MCF 10A (cell line): ENCODE results near the gene UQCR11. TPM values are rescaled to one million over a fixed set of nuclear protein-coding genes. Genes with fewer than 3 reads are reported as not detected.
"Not testable (repeated sequence)": the region's sequence is repeated elsewhere in the genome, so short reads cannot be mapped to it uniquely, and the experiment has no call there.

Source experiments
- BruUV-seq: library from RNA; stranded (reverse); fragments of 400-500 nt; replicated peaks from 2 replicates; lab custom pipeline; 2021; lab: Mats Ljungman, UMichigan
- CTCF ChIA-PET: fragments of 300-600 bp; sonication (Branson Sonifier 250); formaldehyde crosslinking; extraction: SDS; loops from one replicate; lab custom pipeline; 2021; ENCODE audit warnings: antibody characterized with exemption, inconsistent platforms; lab: Yijun Ruan, JAX
- POLR2A ChIA-PET: fragments of 300-600, 350-650 bp; sonication (Branson Sonifier 250); formaldehyde crosslinking; extraction: SDS; loops from one replicate; lab custom pipeline; 2020; ENCODE audit warnings: antibody characterized with exemption, inconsistent platforms; lab: Yijun Ruan, JAX
- DNase-seq: peaks from one replicate; pipeline ENCODE4 v3.0.0-alpha.2; 2018; ENCODE audit not compliant: unreplicated experiment
- H3K27ac Mint-ChIP-seq: one replicate; pipeline ENCODE4 v1.8.0; 2022; ENCODE audit warnings: mild to moderate bottlenecking, low read depth, mixed read lengths; ENCODE audit not compliant: unreplicated experiment
- H3K27me3 Mint-ChIP-seq: one replicate; pipeline ENCODE4 v1.8.0; 2022; ENCODE audit warnings: mixed read lengths; ENCODE audit not compliant: insufficient read depth, unreplicated experiment
- H3K36me3 Mint-ChIP-seq: one replicate; pipeline ENCODE4 v1.8.0; 2022; ENCODE audit warnings: mild to moderate bottlenecking, moderate library complexity, mixed read lengths; ENCODE audit not compliant: insufficient read depth, unreplicated experiment
- H3K4me1 Mint-ChIP-seq: one replicate; pipeline ENCODE4 v1.8.0; 2022; ENCODE audit warnings: mixed read lengths; ENCODE audit not compliant: insufficient read depth, unreplicated experiment
- H3K4me3 Mint-ChIP-seq: one replicate; pipeline ENCODE4 v1.8.0; 2022; ENCODE audit warnings: mild to moderate bottlenecking, moderate library complexity, mixed read lengths; ENCODE audit not compliant: unreplicated experiment
- H3K9me3 Mint-ChIP-seq: one replicate; pipeline ENCODE4 v1.8.0; 2022; ENCODE audit warnings: mixed read lengths; ENCODE audit not compliant: unreplicated experiment
- intact Hi-C: fragments of 100-400 bp; cut with micrococcal nuclease; formaldehyde crosslinking; loops from 2 replicates; pipeline ENCODE4 v1.14.1; 2022
- total RNA-seq: library from RNA; stranded (reverse); gene quantifications from 2 replicates; pipeline ENCODE4 v1.2.3, GENCODE V29; 2022
- TF ChIP-seq, protein P1 (sequence below): fragments of 200-600 bp; IDR thresholded peaks from one replicate; pipeline ENCODE4 v1.8.0; 2022; ENCODE audit warnings: antibody characterized with exemption, mild to moderate bottlenecking; ENCODE audit not compliant: unreplicated experiment

Gene UQCR11
- total RNA-seq, 1 experiment from 2014 or later: 256 TPM

DNA sequence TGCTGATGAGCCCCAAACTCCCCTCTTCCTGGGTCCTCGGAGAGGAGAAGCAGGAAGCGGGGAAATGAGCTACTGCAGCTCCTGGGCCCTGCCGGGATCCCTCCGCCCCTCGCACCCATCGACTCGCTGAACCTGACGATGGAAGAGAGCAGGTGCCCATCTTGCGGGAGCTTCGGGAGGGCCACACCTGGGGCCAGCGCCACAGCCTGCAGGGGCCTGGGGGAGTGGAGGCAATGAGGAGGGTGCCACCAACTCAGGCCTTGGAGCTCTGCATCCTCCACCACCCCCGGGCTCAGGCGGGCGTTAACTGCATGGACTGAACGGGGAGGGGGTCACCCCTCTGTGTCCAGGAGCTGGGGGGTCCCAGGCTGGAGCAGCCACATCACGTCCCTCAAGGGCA lies 38.8 kb upstream of the UQCR11 start:
- H3K27me3 Mint-ChIP-seq: no peaks in the 10 kb centered on the region
- intact Hi-C loops: no loop called here
- POLR2A ChIA-PET: interaction anchor here (0.6 to 1.2 kb wide), 2 partner anchors 9 to 628 kb away, joined by 3 read pairs; partner anchors contain the start of gene TCF3
- H3K4me3 Mint-ChIP-seq: no peak overlapping the region
- no peaks in the 10 kb centered on the region for H3K9me3 Mint-ChIP-seq
- no TSS peak for BruUV-seq
- H3K36me3 Mint-ChIP-seq: peaks cover 55% of the 10 kb centered on the region
- DNase-seq: no peak
- no peaks in the 10 kb centered on the region for H3K4me1 Mint-ChIP-seq
- TF ChIP-seq, protein P1, sequence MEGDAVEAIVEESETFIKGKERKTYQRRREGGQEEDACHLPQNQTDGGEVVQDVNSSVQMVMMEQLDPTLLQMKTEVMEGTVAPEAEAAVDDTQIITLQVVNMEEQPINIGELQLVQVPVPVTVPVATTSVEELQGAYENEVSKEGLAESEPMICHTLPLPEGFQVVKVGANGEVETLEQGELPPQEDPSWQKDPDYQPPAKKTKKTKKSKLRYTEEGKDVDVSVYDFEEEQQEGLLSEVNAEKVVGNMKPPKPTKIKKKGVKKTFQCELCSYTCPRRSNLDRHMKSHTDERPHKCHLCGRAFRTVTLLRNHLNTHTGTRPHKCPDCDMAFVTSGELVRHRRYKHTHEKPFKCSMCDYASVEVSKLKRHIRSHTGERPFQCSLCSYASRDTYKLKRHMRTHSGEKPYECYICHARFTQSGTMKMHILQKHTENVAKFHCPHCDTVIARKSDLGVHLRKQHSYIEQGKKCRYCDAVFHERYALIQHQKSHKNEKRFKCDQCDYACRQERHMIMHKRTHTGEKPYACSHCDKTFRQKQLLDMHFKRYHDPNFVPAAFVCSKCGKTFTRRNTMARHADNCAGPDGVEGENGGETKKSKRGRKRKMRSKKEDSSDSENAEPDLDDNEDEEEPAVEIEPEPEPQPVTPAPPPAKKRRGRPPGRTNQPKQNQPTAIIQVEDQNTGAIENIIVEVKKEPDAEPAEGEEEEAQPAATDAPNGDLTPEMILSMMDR: no peak
- CTCF ChIA-PET: interaction anchor here (0.6 to 1.2 kb wide), 4 partner anchors 28 to 182 kb away, joined by 3 read pairs; no protein-coding TSS in a partner anchor
- no peak overlapping the region for H3K27ac Mint-ChIP-seq

DNA sequence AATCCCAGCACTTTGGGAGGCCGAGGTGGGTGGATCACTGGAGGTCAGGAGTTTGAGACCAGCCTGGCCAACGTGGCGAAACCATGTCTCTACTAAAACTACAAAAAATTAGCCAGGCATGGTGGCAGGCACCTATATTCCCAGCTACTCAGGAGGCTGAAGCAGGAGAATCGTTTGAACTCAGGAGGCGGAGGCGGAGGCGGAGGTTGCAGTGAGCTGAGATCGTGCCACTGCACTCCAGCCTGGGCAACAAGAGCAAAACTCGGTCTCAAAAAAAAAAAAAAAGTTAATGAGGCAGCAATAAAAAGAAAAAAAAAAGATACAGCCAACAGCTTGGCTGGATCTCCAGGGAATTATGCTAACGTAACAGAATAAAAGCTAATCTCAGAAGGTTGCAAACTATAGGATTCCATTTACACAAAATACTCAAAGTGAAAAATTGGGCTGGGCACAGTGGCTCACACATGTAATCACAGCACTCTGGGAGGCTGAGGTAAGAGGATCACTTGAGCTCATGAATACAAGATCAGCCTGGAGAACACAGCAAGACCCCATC lies 35.7 kb upstream of the UQCR11 start:
- H3K9me3 Mint-ChIP-seq, H3K4me1 Mint-ChIP-seq, BruUV-seq, intact Hi-C loops, DNase-seq, H3K4me3 Mint-ChIP-seq, H3K27me3 Mint-ChIP-seq, H3K27ac Mint-ChIP-seq: not testable (repeated sequence)
- CTCF ChIA-PET: interaction anchor here (0.6 to 1.4 kb wide), 4 partner anchors 9 to 188 kb away, joined by 3 to 4 read pairs (median 4); no protein-coding TSS in a partner anchor
- peaks cover 56% of the 10 kb centered on the region for H3K36me3 Mint-ChIP-seq
- POLR2A ChIA-PET: interaction anchor here (1.3 to 2.1 kb wide), 2 partner anchors 11 to 50 kb away, joined by 3 to 10 read pairs; no protein-coding TSS in a partner anchor

DNA sequence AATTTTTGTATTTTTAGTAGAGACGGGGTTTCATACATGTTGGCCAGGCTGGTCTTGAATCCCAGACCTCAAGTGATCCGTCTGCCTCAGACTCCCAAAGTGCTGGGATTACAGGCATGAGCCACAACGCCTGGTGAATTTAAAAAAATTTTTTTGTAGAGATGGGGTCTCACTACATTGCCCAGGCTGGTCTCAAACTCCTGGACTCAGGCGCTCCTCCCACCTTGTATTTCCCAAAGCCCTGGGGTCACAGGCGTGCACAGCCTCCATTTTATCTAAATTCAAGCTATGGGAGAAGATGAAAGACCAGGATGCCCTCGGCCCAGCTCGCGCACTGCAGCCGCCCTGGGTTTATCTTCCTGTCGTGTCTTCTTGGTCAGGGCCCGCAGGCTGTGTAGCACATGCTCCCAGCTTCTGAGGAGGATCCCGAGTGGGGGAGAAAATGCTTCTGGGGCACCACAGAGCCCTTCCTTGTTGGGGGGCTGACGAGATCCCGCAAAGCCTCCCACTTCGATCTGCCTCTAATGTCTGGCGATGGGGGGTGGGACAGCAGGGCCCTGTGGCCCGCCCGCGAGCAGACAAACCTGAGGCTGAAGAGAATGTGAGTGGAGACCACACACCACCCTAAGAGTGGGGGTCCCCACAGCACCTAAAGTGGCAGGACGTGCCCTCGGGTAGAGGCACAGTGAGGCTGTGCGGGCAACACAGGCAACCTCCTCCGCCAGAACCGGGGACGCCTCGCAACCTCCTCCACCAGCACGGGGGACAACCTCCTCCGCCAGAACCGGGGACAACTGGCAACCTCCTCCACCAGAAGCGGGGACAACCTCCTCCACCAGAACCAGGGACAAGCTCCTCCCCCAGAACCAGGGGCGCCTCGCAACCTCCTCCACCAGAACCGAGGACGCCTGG lies 31.3 kb upstream of the UQCR11 start:
- peaks cover 8% of the 10 kb centered on the region for H3K9me3 Mint-ChIP-seq
- intact Hi-C loops: no loop called here
- CTCF ChIA-PET: interaction anchor here (0.7 kb wide), 2 partner anchors 49 to 159 kb away, joined by 3 to 4 read pairs; no protein-coding TSS in a partner anchor
- no TSS peak for BruUV-seq
- TF ChIP-seq, protein P1: no peak
- H3K4me3 Mint-ChIP-seq: no peak overlapping the region
- peaks cover 5% of the 10 kb centered on the region for H3K4me1 Mint-ChIP-seq
- H3K27ac Mint-ChIP-seq: no peak overlapping the region
- no peaks in the 10 kb centered on the region for H3K27me3 Mint-ChIP-seq
- DNase-seq: no peak
- POLR2A ChIA-PET: no interaction called here
- peaks cover 58% of the 10 kb centered on the region for H3K36me3 Mint-ChIP-seq

DNA sequence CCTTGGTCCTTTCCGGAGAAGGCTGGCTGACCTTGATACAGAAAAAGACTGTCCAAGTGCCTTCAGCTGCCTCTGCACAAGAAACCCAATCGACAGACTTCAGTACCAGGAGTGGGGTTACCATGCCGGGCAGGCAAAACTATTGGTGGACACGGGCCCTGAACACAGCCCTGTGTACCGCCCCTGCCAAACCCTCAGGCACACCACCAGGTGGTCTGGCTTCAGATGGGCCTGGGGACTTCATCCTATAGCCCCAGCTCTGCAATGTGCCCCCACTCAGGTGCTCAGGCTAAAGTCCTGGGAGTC lies 29.6 kb upstream of the UQCR11 start:
- POLR2A ChIA-PET: no interaction called here
- Mint-ChIP-seq H3K9me3 (peaks cover 8% of the 10 kb centered on the region), H3K27ac (no peak overlapping the region), H3K36me3 (peaks cover 49% of the 10 kb centered on the region), H3K4me3 (no peak overlapping the region), H3K27me3 (no peaks in the 10 kb centered on the region), H3K4me1 (peaks cover 5% of the 10 kb centered on the region)
- TF ChIP-seq, protein P1: no peak
- intact Hi-C loops: no loop called here
- no peak for DNase-seq
- CTCF ChIA-PET: interaction anchor here (1.0 kb wide), 1 partner anchor 37 kb away, joined by 4 read pairs; no protein-coding TSS in a partner anchor
- no TSS peak for BruUV-seq
